ENCODE data around the gene CNTNAP5. TPM values are rescaled to one million over a fixed set of nuclear protein-coding genes. Genes with fewer than 3 reads are reported as not detected.

The CNTNAP5 gene
- total and polyA plus RNA-seq, 9 of the 15 experiments (the other 6 are each of a cell fraction or from before 2014, with no cell fraction given), result not detected

DNA sequence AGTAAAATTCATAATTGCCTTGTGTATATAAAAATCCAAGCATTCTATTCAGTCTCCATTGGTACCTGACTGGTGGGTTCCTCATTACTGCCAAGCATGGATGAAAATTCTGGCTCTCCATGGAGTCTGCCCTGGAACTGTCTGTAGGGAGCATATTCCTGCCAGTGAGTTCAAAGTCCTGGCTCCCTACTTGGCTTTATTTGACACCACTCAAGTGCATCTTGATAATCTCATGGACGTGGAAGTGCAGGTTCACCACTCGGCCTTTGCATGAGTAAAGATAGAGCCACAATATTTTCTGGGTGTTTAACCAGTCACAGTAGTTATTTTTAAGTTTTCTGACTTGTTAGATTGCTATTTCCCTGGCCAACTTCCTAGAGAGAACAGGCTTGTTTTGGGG, 63.5 kb downstream of the CNTNAP5 start (continued):
- TF ChIP-seq, protein P1, sequence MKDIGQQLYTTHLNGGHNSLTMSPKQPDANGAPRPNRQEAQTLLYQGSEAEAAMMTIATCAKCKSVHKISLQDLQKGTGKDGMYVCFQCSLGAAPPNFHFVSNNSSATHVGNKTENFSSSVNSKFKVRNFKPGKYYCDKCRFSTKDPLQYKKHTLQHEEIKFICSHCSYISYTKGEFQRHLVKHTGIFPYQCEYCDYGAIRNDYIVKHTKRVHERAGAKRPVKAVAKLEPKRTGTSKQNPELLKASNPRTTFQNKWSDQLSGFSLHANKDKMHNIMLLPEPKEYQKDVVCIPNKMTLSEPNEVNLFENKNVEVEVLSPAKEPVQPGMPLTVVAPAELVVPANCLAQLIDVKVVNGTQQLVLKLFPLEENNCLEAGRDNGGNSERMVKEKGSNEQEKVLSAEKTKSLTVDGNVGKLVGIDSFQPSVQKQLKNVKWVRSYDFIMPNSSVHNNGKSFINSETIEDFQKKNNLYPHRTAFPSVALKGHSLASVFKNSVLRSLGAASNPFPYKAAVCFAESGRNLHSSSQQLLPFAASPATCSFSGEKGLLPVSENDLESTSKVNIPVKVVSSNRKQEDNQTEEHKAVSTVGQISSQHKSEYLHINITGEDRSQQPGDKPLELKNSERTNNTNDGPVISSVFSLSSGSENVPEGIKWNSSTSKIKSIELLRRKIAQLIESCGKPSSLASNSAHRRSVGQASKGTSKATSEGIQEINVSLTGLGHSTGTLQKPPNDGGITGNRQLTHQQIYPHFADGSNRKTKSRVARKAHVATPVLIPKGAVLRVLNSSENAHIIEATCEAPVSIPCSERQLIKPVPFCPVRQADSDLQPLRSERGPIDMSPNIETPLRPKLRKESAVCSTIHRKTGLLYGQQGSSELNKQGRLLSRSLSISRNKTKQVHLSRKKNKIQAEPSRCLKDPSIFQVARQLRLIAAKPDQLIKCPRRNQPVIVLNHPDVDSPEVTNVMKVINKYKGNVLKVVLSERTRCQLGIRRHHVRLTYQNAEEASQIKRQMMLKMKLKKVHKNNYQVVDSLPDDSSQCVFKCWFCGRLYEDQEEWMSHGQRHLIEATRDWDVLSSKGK (CRISPR knock-in tag; IDR thresholded peaks at IDR 0.05), result no peak
- TF ChIP-seq PHF8 (IDR thresholded peaks at IDR 0.05; ENCODE audit: borderline replicate concordance, low read length), result no peak
- no peak for TF ChIP-seq HDAC3 (IDR thresholded peaks at IDR 0.05; ENCODE audit: borderline replicate concordance, partially characterized antibody)
- no peak for TF ChIP-seq ZNF146 (CRISPR knock-in tag; IDR thresholded peaks at IDR 0.05; ENCODE audit: unreplicated experiment)
- TF ChIP-seq, protein P2, sequence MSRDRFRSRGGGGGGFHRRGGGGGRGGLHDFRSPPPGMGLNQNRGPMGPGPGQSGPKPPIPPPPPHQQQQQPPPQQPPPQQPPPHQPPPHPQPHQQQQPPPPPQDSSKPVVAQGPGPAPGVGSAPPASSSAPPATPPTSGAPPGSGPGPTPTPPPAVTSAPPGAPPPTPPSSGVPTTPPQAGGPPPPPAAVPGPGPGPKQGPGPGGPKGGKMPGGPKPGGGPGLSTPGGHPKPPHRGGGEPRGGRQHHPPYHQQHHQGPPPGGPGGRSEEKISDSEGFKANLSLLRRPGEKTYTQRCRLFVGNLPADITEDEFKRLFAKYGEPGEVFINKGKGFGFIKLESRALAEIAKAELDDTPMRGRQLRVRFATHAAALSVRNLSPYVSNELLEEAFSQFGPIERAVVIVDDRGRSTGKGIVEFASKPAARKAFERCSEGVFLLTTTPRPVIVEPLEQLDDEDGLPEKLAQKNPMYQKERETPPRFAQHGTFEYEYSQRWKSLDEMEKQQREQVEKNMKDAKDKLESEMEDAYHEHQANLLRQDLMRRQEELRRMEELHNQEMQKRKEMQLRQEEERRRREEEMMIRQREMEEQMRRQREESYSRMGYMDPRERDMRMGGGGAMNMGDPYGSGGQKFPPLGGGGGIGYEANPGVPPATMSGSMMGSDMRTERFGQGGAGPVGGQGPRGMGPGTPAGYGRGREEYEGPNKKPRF (IDR thresholded peaks at IDR 0.05; ENCODE audit: low read depth, low read length), result no peak
- TF ChIP-seq, protein P3, sequence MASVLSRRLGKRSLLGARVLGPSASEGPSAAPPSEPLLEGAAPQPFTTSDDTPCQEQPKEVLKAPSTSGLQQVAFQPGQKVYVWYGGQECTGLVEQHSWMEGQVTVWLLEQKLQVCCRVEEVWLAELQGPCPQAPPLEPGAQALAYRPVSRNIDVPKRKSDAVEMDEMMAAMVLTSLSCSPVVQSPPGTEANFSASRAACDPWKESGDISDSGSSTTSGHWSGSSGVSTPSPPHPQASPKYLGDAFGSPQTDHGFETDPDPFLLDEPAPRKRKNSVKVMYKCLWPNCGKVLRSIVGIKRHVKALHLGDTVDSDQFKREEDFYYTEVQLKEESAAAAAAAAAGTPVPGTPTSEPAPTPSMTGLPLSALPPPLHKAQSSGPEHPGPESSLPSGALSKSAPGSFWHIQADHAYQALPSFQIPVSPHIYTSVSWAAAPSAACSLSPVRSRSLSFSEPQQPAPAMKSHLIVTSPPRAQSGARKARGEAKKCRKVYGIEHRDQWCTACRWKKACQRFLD (CRISPR knock-in tag; IDR thresholded peaks at IDR 0.05), result no peak
- TF ChIP-seq ZEB2 (IDR thresholded peaks at IDR 0.05), result no peak
- TF ChIP-seq PTRF (tag; IDR thresholded peaks at IDR 0.05), result no peak

Data from K562 (cell line).